Measurements from ENCODE around the gene IL22RA2.
"Not testable (repeated sequence)": the region's sequence is repeated elsewhere in the genome, so short reads cannot be mapped to it uniquely, and the experiment has no call there.

The IL22RA2 gene

GRCh38 chr6:137119196-137120104 is 54.0 kb downstream of the IL22RA2 start:
- no peak for DNase-seq

- DNase-seq = no peak
Observed at GRCh38 chr6:137117581-137117980, 55.9 kb downstream of the IL22RA2 start.

- DNase-seq = no peak
Observed at GRCh38 chr6:137116807-137117206, 56.6 kb downstream of the IL22RA2 start.

GRCh38 chr6:137115658-137116057 is 57.8 kb downstream of the IL22RA2 start:
- DNase-seq = peak in 1 of 2 experiments; percentile 11

GRCh38 chr6:137112067-137112355 is 61.4 kb downstream of the IL22RA2 start:
- no peak for DNase-seq

- no peak for DNase-seq
Observed at GRCh38 chr6:137111296-137112066, 62.0 kb downstream of the IL22RA2 start.

- DNase-seq = no peak
Observed at GRCh38 chr6:137107767-137108105, 65.7 kb downstream of the IL22RA2 start.

- DNase-seq = not testable (repeated sequence)
Observed at GRCh38 chr6:137107047-137107766, 66.2 kb downstream of the IL22RA2 start.

- no peak for DNase-seq
Observed at GRCh38 chr6:137106183-137106582, 67.3 kb downstream of the IL22RA2 start.

- no peak for DNase-seq
Observed at GRCh38 chr6:137105375-137105774, 68.1 kb downstream of the IL22RA2 start.

- DNase-seq = no peak
Observed at GRCh38 chr6:137104926-137105325, 68.5 kb downstream of the IL22RA2 start.

GRCh38 chr6:137102851-137103492 is 70.5 kb downstream of the IL22RA2 start:
- no peak for DNase-seq

- DNase-seq = no peak
Observed at GRCh38 chr6:137102050-137102848, 71.2 kb downstream of the IL22RA2 start.

GRCh38 chr6:137099689-137100403 is 73.6 kb downstream of the IL22RA2 start:
- no peak for DNase-seq

GRCh38 chr6:137097526-137097925 is 75.9 kb downstream of the IL22RA2 start:
- DNase-seq = no peak

- DNase-seq = no peak
Observed at GRCh38 chr6:137097057-137097456, 76.4 kb downstream of the IL22RA2 start.

- DNase-seq = no peak
Observed at GRCh38 chr6:137095651-137096238, 77.7 kb downstream of the IL22RA2 start.

- no peak for DNase-seq
Observed at GRCh38 chr6:137095093-137095492, 78.4 kb downstream of the IL22RA2 start.

GRCh38 chr6:137094411-137095008 is 78.9 kb downstream of the IL22RA2 start:
- peak in 1 of 2 experiments; percentile 61 for DNase-seq

Measured in NCI-H446 (cell line).